Peyer's patch (tissue), 4 donors: ENCODE data around the gene DOCK2. TPM values are rescaled to one million over a fixed set of nuclear protein-coding genes. Genes with fewer than 3 reads are reported as not detected.
"Not testable (repeated sequence)": the region's sequence is repeated elsewhere in the genome, so short reads cannot be mapped to it uniquely, and the experiment has no call there.

Experiments used
- DNase-seq, 3 donors: peaks; one replicate each; pipeline ENCODE4 v3.0.0-alpha.2; 2017 to 2019
- H3K27ac ChIP-seq, 4 donors: fragments of 200-600 bp; sonication (generic); one replicate each; pipeline ENCODE4 v1.5.1; 2016 to 2019
- H3K27me3 ChIP-seq, 2 donors: fragments of 200-600 bp; sonication (generic); one replicate each; pipeline ENCODE4 v1.5.1; 2019
- H3K36me3 ChIP-seq, 3 donors: fragments of 200-600 bp; sonication (generic); one replicate each; pipeline ENCODE4 v1.5.1; 2016 to 2019
- H3K4me1 ChIP-seq, 4 donors: fragments of 200-600 bp; sonication (generic); one replicate each; pipeline ENCODE4 v1.5.1; 2016 to 2019
- H3K4me3 ChIP-seq, 4 donors: fragments of 200-600 bp; sonication (generic); 1 replicate in 3 of 4; 2 replicates in 1 of 4; pipeline ENCODE4 v1.5.1; 2016 to 2019; ENCODE audit warnings: mild to moderate bottlenecking in 1 of 4
- H3K9me3 ChIP-seq, 4 donors: fragments of 200-600 bp; sonication (generic); one replicate each; pipeline ENCODE4 v1.5.1; 2016 to 2019; ENCODE audit warnings: mild to moderate bottlenecking in 1 of 4
- POLR2A ChIP-seq, 2 donors: fragments of 450-650 bp; IDR thresholded peaks; one replicate each; pipeline ENCODE4 v1.5.1; 2017; ENCODE audit warnings: antibody characterized with exemption in 2 of 2, mild to moderate bottlenecking in 2 of 2, moderate library complexity in 2 of 2
- total RNA-seq, 4 donors: library from RNA; depleted of rRNA; stranded (reverse); fragments of >200 nt; gene quantifications; one replicate each; pipeline ENCODE4 v1.1.0, GENCODE V29; 2016
- TF ChIP-seq, protein P1 (sequence below), 6 experiments: fragments of 450-650 bp in 4 of 6; fragments of 200-600 bp in 2 of 6; sonication (generic) in 1 of 6; IDR thresholded peaks; one replicate each; pipeline ENCODE4 v1.5.1; 2017 to 2019; ENCODE audit warnings: antibody characterized with exemption in 6 of 6, mild to moderate bottlenecking in 3 of 6, moderate library complexity in 1 of 6

DOCK2 gene
- total RNA-seq, 4 donors from 2014 or later: 13.8 to 200 (median 17.8) TPM

DNA sequence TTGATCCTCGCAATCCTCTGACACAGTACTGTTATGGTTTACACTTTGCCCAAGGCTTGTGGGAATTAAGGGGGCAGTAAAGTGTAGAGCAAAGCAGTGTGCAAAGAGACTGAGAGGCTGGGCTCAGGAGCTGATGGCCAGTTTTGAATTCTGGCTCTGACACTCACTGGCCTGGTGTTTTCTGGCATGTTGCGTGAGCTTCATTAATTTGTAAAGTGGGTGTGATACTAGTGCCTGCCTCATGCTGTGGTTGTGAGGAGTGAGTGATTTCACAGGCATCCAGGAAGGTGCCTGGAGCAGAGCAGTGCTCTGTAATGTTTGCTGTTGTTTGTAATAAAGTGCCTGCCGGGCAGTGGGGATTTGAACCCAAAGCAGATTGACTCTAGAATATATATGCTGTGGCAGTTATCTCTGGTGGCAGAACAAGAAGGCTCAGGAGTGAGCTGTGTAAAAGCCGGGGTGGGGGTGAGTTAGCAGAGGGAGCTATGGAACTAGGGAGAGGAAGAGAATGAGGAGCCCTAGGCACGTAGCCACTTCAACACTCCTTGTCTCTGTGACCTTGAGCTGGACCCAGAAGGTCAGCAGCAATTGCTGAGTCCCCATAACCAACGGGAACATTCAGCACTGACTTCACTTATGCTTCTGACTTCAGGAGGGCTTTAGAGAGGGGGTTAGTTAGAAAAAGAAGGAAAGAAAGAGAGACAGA is 108.5 kb downstream of the DOCK2 start:
- Histone ChIP-seq H3K27ac (no peak overlapping the region), H3K9me3 (no peaks in the 10 kb centered on the region), H3K27me3 (no peaks in the 10 kb centered on the region), H3K4me3 (no peak overlapping the region), H3K36me3 (no peaks in the 10 kb centered on the region), H3K4me1 (no peaks in the 10 kb centered on the region)
- TF ChIP-seq, protein P1, sequence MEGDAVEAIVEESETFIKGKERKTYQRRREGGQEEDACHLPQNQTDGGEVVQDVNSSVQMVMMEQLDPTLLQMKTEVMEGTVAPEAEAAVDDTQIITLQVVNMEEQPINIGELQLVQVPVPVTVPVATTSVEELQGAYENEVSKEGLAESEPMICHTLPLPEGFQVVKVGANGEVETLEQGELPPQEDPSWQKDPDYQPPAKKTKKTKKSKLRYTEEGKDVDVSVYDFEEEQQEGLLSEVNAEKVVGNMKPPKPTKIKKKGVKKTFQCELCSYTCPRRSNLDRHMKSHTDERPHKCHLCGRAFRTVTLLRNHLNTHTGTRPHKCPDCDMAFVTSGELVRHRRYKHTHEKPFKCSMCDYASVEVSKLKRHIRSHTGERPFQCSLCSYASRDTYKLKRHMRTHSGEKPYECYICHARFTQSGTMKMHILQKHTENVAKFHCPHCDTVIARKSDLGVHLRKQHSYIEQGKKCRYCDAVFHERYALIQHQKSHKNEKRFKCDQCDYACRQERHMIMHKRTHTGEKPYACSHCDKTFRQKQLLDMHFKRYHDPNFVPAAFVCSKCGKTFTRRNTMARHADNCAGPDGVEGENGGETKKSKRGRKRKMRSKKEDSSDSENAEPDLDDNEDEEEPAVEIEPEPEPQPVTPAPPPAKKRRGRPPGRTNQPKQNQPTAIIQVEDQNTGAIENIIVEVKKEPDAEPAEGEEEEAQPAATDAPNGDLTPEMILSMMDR (IDR thresholded peaks at IDR 0.05): no peak
- no peak for TF ChIP-seq POLR2A (IDR thresholded peaks at IDR 0.05)
- no peak for DNase-seq

DNA sequence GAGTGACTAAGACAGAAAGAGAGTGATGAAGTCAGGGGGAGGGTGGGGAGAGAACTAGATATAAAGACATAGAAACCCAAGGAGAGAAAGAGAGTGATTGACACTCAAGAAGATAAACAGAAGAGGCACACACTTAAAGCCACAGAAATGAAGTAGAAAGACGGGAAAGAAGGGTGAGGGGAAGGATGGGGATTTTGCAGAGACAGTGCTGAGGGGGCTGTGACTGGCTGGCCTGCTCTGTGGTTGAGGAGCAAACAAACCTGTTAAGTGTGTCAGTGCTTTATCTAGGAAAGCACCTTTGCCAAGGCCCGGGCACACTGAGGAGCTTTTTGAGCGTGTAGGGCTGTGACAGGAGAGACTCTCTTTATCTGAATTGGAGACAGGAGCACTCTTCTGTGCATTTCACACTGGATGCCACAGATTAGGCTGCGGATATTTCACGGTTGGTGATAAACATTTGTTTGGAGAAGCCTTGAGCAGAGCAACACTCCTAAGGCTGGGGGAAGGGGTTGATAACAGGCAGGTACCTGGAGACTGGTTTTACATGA is 109.1 kb downstream of the DOCK2 start:
- Histone ChIP-seq H3K4me1 (no peaks in the 10 kb centered on the region), H3K27ac (no peak overlapping the region), H3K27me3 (no peaks in the 10 kb centered on the region), H3K9me3 (no peaks in the 10 kb centered on the region), H3K36me3 (no peaks in the 10 kb centered on the region), H3K4me3 (no peak overlapping the region)
- no peak for DNase-seq
- TF ChIP-seq POLR2A (IDR thresholded peaks at IDR 0.05): no peak
- TF ChIP-seq, protein P1 (IDR thresholded peaks at IDR 0.05): no peak

DNA sequence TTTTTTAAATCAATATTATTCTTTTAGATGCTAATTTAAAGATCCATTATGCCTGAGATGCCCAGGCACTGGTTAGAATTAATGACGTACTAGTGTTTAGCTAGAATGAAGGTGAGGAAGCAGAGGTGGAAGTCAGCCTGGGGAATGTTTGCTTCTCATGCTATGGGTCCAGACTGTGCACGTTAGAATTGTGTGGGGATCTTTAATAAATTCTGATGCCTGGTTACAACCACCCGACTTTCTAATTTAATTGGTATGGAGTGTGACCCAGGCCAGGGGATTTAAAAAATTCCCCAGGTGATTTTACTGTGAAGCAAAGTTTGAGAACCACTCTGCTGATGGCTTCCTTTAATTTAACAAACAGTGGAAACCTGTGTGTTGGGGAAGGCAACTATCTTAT is 111.1 kb downstream of the DOCK2 start:
- TF ChIP-seq POLR2A (IDR thresholded peaks at IDR 0.05): no peak
- TF ChIP-seq, protein P1 (IDR thresholded peaks at IDR 0.05): no peak
- no peaks in the 10 kb centered on the region for H3K9me3 ChIP-seq

DNA sequence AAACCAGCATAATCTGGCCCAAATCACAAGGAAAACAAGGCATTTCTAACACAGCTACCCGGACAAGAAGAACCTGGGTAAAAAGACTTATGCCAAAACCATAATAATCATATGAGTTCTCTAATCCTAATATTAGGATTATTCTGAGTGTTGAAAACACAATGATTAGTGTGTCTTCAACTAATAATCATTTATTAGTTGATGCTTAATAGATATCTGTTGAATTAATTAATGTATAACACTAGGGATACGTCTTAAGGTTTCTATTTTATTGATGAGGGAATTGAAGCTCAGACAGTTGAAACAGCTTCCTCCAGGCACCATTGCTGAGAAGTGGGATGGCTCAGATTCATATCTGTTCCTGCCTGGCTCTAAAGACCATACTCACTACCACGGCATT is 112.2 kb downstream of the DOCK2 start:
- Histone ChIP-seq H3K27ac (no peak overlapping the region), H3K4me1 (no peaks in the 10 kb centered on the region), H3K9me3 (no peaks in the 10 kb centered on the region), H3K36me3 (no peaks in the 10 kb centered on the region), H3K27me3 (no peaks in the 10 kb centered on the region), H3K4me3 (no peak overlapping the region)
- TF ChIP-seq, protein P1 (IDR thresholded peaks at IDR 0.05): no peak
- TF ChIP-seq POLR2A (IDR thresholded peaks at IDR 0.05): no peak
- no peak for DNase-seq

More for the DNA sequence above, 111.1 kb downstream of the DOCK2 start:
- Histone ChIP-seq H3K27me3 (no peaks in the 10 kb centered on the region), H3K27ac (no peak overlapping the region), H3K36me3 (no peaks in the 10 kb centered on the region), H3K4me1 (no peaks in the 10 kb centered on the region), H3K4me3 (no peak overlapping the region)
- no peak for DNase-seq

DNA sequence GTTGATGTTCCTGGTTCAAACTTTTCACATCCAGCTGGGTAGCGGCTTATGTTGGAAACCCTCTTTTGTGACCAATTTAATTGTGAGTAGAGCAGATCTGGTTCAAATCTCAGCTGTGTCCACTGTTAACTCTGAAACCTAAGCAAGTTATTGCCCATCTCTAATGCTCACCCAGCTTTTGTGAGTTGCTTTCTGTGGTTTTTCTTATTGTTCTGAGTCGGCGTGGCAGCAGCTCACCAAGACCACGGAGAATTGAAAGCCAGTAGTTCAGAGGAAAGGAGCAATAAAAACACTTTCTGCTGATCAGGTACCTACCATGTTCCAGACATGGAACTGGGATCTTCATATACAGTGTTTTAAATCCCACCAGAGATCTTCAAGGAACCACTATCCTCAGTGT is 114.4 kb downstream of the DOCK2 start:
- no peaks in the 10 kb centered on the region for H3K4me1 ChIP-seq
- H3K4me3 ChIP-seq: no peak overlapping the region
- no peak overlapping the region for H3K27ac ChIP-seq
- TF ChIP-seq POLR2A (IDR thresholded peaks at IDR 0.05): no peak
- TF ChIP-seq, protein P1 (IDR thresholded peaks at IDR 0.05): no peak
- H3K9me3 ChIP-seq: no peaks in the 10 kb centered on the region
- H3K27me3 ChIP-seq: no peaks in the 10 kb centered on the region
- DNase-seq: no peak
- no peaks in the 10 kb centered on the region for H3K36me3 ChIP-seq

DNA sequence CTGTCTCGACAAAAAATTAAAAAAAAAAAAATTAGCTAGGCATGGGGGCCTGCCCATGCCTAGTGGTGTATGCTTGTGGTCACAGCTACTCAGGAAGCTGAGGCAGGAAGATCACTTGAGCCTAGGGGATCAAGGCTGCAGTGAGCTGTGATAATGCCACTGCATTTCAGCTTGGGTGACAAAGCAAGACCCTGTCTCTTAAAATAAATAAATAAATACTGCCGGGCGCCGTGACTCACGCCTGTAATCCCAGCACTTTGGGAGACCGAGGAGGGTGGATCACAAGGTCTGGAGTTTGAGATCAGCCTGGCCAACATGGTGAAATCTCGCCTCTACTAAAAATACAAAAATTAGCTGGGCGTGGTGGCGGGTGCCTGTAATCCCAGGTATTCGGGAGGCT is 115.5 kb downstream of the DOCK2 start:
- not testable (repeated sequence) for H3K4me3 ChIP-seq, H3K27ac ChIP-seq, DNase-seq, H3K4me1 ChIP-seq, H3K36me3 ChIP-seq, H3K27me3 ChIP-seq, H3K9me3 ChIP-seq
